GM12878 (cell line): Measurements from ENCODE around the gene TLK2.
"Not testable (repeated sequence)": the region's sequence is repeated elsewhere in the genome, so short reads cannot be mapped to it uniquely, and the experiment has no call there.

Source experiments
- KDM1A ChIP-seq: fragments of 200-600 bp; sonication (generic); IDR thresholded peaks from 2 replicates; pipeline ENCODE4 v1.6.1; 2016; ENCODE audit warnings: borderline replicate concordance
- MYC ChIP-seq: IDR thresholded peaks from 2 replicates; pipeline ENCODE4 v1.6.1; 2011; ENCODE audit warnings: mild to moderate bottlenecking, low read length, moderate library complexity, inconsistent platforms; ENCODE audit not compliant: insufficient read depth, insufficient replicate concordance, insufficient read length, severe bottlenecking

- not testable (repeated sequence) for TF ChIP-seq MYC, KDM1A
These were observed 80.3 kb downstream of the TLK2 start for GRCh38 chr17:62558941-62559340.
